ENCODE data around the gene MYT1. TPM values are rescaled to one million over a fixed set of nuclear protein-coding genes. Genes with fewer than 3 reads are reported as not detected.

The MYT1 gene
- total and polyA plus RNA-seq, 2 of the 13 experiments (the other 11 are each of a cell fraction or from before 2014, with no cell fraction given): 0.58 to 2.5 TPM

DNA sequence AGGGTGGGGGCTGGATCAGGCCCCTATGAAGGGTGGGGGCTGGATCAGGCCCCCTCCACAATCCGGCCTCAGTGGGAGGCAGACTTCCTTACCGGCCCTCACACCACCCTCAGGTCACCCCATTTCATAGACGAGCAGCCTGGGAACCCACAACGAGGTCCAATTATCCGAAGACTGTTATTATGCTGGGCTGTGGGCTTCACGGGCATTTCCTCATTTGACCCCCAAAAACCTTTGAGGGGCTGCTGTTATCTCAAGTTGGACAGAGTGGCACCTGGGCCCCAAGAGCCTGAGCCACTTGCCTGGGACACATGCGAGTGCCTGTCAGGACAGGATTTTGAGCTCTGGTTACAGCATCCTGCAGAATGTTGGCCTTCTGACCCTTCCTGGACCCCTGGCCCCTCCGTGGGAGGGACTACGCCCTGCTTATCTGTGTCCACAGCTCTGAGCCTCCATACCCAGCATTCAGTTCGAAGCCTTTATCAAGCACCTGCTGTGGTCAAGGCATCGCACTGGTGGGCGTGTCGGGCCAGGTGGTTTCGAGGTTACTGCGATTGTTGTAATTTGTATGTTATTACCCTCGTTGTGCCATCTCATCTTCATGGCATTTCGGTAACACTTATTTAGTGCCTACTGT is 56.8 kb downstream of the MYT1 start (continued):
- peak; percentile 53; the same call in 1 of the 2 replicates for TF ChIP-seq FOXJ3 (CRISPR knock-in tag; IDR thresholded peaks at IDR 0.05; ENCODE audit: borderline replicate concordance)
- no peak; the same call in 1 of the 2 replicates for TF ChIP-seq ZFP36L1 (CRISPR knock-in tag; IDR thresholded peaks at IDR 0.05)
- no peak for TF ChIP-seq GFI1 (CRISPR knock-in tag; IDR thresholded peaks at IDR 0.05; ENCODE audit: borderline replicate concordance)
- TF ChIP-seq SIN3A (IDR thresholded peaks at IDR 0.05; ENCODE audit: borderline replicate concordance, low read depth, low read length): no peak
- peak; percentile 60; the same call in 1 of the 2 replicates for TF ChIP-seq FOXO1 (CRISPR knock-in tag; IDR thresholded peaks at IDR 0.05)
- no peak for TF ChIP-seq TEAD2 (CRISPR knock-in tag; IDR thresholded peaks at IDR 0.05)
- no peak for TF ChIP-seq PAWR (CRISPR knock-in tag; IDR thresholded peaks at IDR 0.05; ENCODE audit: borderline replicate concordance)
- 0 out of 2 replicates have a peak, but pooled peaks have one; percentile 31 for TF ChIP-seq TFDP2 (CRISPR knock-in tag; IDR thresholded peaks at IDR 0.05)
- 0 out of 2 replicates have a peak, but pooled peaks have one; percentile 42 for TF ChIP-seq ARHGAP35 (CRISPR knock-in tag; IDR thresholded peaks at IDR 0.05; ENCODE audit: borderline replicate concordance)
- TF ChIP-seq HCFC1 (IDR thresholded peaks at IDR 0.05; ENCODE audit: low read depth, low read length): no peak
- TF ChIP-seq, protein P1, sequence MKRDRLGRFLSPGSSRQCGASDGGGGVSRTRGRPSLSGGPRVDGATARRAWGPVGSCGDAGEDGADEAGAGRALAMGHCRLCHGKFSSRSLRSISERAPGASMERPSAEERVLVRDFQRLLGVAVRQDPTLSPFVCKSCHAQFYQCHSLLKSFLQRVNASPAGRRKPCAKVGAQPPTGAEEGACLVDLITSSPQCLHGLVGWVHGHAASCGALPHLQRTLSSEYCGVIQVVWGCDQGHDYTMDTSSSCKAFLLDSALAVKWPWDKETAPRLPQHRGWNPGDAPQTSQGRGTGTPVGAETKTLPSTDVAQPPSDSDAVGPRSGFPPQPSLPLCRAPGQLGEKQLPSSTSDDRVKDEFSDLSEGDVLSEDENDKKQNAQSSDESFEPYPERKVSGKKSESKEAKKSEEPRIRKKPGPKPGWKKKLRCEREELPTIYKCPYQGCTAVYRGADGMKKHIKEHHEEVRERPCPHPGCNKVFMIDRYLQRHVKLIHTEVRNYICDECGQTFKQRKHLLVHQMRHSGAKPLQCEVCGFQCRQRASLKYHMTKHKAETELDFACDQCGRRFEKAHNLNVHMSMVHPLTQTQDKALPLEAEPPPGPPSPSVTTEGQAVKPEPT (CRISPR knock-in tag; IDR thresholded peaks at IDR 0.05; ENCODE audit: low read depth): no peak
- no peak for TF ChIP-seq ZFP62 (CRISPR knock-in tag; IDR thresholded peaks at IDR 0.05)
- TF ChIP-seq ZNF407 (CRISPR knock-in tag; IDR thresholded peaks at IDR 0.05; ENCODE audit: not compliant biosample characterization): no peak
- TF ChIP-seq, protein P2, sequence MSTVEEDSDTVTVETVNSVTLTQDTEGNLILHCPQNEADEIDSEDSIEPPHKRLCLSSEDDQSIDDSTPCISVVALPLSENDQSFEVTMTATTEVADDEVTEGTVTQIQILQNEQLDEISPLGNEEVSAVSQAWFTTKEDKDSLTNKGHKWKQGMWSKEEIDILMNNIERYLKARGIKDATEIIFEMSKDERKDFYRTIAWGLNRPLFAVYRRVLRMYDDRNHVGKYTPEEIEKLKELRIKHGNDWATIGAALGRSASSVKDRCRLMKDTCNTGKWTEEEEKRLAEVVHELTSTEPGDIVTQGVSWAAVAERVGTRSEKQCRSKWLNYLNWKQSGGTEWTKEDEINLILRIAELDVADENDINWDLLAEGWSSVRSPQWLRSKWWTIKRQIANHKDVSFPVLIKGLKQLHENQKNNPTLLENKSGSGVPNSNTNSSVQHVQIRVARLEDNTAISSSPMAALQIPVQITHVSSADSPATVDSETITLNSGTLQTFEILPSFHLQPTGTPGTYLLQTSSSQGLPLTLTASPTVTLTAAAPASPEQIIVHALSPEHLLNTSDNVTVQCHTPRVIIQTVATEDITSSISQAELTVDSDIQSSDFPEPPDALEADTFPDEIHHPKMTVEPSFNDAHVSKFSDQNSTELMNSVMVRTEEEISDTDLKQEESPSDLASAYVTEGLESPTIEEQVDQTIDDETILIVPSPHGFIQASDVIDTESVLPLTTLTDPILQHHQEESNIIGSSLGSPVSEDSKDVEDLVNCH (CRISPR knock-in tag; IDR thresholded peaks at IDR 0.05): no peak
- TF ChIP-seq ZNF331 (CRISPR knock-in tag; IDR thresholded peaks at IDR 0.05): no peak

Data from HepG2 (cell line).